ENCODE data around the gene KCNIP4. TPM values are rescaled to one million over a fixed set of nuclear protein-coding genes. Genes with fewer than 3 reads are reported as not detected.

Gene KCNIP4
- total and polyA plus RNA-seq, 2 of the 4 experiments (the other 2 are of a cell fraction): not detected

DNA sequence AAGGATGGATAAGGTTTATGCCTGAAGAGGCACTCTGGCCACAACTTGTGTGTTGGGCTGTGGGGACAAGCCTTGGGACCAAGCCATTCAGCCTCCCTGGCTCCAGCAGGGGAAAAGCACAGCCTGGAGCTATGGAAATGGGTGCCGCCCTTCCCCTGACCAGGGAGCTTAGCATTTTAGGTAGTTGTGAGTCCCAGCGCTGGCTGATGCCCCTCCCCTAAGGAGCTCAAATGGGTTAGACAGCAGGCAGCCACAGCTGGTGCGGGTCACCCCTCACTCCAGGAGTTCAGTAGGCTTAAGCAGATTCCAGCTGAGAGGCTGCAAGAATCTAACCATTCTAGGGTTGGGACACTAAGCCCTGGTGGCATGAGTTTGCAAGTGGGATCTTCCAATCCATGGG is 172.9 kb downstream of the KCNIP4 start:
- H3K4ac ChIP-seq (ENCODE audit: low read depth, low read length): no peak overlapping the region
- H3K23ac ChIP-seq (ENCODE audit: low read depth, low read length): no peak overlapping the region
- no peaks in the 10 kb centered on the region for H4K20me1 ChIP-seq (ENCODE audit: insufficient read depth, low read length)
- ATAC-seq (ENCODE audit: low read depth) (no peak), DNase-seq (no peak)
- no peak overlapping the region for H4K8ac ChIP-seq (ENCODE audit: low read depth in 2 of 2, low read length in 2 of 2)
- in situ Hi-C loops (cut with MboI; ENCODE audit: low sequenced_read_pairs): loop anchor here (10.0 kb wide), 1 partner anchor 1001 kb away; no protein-coding TSS in a partner anchor
- H4K5ac ChIP-seq (ENCODE audit: low read depth, low read length): no peak overlapping the region
- H3K9ac ChIP-seq (ENCODE audit: low read depth, low read length): no peak overlapping the region
- H3K4me3 ChIP-seq (ENCODE audit: insufficient read depth, low read depth, low read length): no peak overlapping the region
- dilution Hi-C loops (cut with HindIII; ENCODE audit: low sequenced_read_pairs, unreplicated experiment): no loop called here
- H3K9me1 ChIP-seq (ENCODE audit: insufficient read depth, low read length): no peaks in the 10 kb centered on the region
- H3K4me1 ChIP-seq (ENCODE audit: control insufficient read depth, insufficient read depth, low read length): no peaks in the 10 kb centered on the region
- no peak overlapping the region for H4K91ac ChIP-seq (ENCODE audit: insufficient read depth, low read depth, low read length)
- no CpG with 5 or more reads among the region's 3 CpGs for WGBS, 2 experiments (ENCODE audit: extremely low coverage in 2 of 2, insufficient read length in 1 of 2)
- H2BK5ac ChIP-seq (ENCODE audit: low read depth, low read length, poor library complexity, severe bottlenecking): no peak overlapping the region
- H2AFZ ChIP-seq (replicated peaks; ENCODE audit: low read length, poor library complexity): no peak overlapping the region
- intact Hi-C loops (cut with micrococcal nuclease): no loop called here
- no peak overlapping the region for H3K27ac ChIP-seq (ENCODE audit: insufficient read depth, low read length)
- no peak overlapping the region for H2BK120ac ChIP-seq (ENCODE audit: low read depth, low read length)
- H3K4me2 ChIP-seq (ENCODE audit: low read depth, low read length): no peak overlapping the region
- POLR2A ChIA-PET (ENCODE audit: unreplicated experiment): no interaction called here
- no peak overlapping the region for H2BK20ac ChIP-seq (ENCODE audit: low read depth, low read length)
- no peak overlapping the region for H3K56ac ChIP-seq (ENCODE audit: extremely low read depth, insufficient read depth, low read length)
- CTCF ChIA-PET: no interaction called here
- TF ChIP-seq RCOR1 (IDR thresholded peaks at IDR 0.05; ENCODE audit: insufficient replicate concordance, low read length) (no peak), CHD1 (IDR thresholded peaks at IDR 0.05; ENCODE audit: low read depth, low read length) (no peak)
- no peak overlapping the region for H3K18ac ChIP-seq (ENCODE audit: low read depth, low read length)
- H3K14ac ChIP-seq (replicated peaks; ENCODE audit: low read depth, low read length): no peak overlapping the region
- no peak overlapping the region for H2AK5ac ChIP-seq (ENCODE audit: low read depth, low read length)
- no peaks in the 10 kb centered on the region for H3K27me3 ChIP-seq (ENCODE audit: control insufficient read depth, insufficient read depth, low read length)
- no peaks in the 10 kb centered on the region for H3K36me3 ChIP-seq (ENCODE audit: control insufficient read depth, insufficient read depth, low read length)
- H3K79me1 ChIP-seq (ENCODE audit: low read depth in 1 of 2, low read length in 2 of 2): no peaks in the 10 kb centered on the region
- no peak overlapping the region for H2AK9ac ChIP-seq (replicated peaks; ENCODE audit: low read depth, low read length, poor library complexity)
- H2BK15ac ChIP-seq (ENCODE audit: low read depth, low read length): no peak overlapping the region
- H3K9me3 ChIP-seq (ENCODE audit: control insufficient read depth, insufficient read depth, low read length): no peaks in the 10 kb centered on the region
- BruUV-seq (replicated peaks): no TSS peak
